ENCODE measurements around the gene SLC7A8. TPM values are rescaled to one million over a fixed set of nuclear protein-coding genes. Genes with fewer than 3 reads are reported as not detected.

The SLC7A8 gene
- total RNA-seq, 2 donors from 2014 or later = 1.2 to 1.9 TPM

GRCh38 chr14:23147676-23148075 is 35.8 kb downstream of the SLC7A8 start:
- Mint-ChIP-seq H3K27ac (peak overlapping the region in 1 of 2 donors; percentile 20), H3K9me3 (no peaks in the 10 kb centered on the region), H3K36me3 (no peaks in the 10 kb centered on the region)
- ATAC-seq = no peak
- no peak for DNase-seq (ENCODE audit: low spot score in 2 of 2)

DNA sequence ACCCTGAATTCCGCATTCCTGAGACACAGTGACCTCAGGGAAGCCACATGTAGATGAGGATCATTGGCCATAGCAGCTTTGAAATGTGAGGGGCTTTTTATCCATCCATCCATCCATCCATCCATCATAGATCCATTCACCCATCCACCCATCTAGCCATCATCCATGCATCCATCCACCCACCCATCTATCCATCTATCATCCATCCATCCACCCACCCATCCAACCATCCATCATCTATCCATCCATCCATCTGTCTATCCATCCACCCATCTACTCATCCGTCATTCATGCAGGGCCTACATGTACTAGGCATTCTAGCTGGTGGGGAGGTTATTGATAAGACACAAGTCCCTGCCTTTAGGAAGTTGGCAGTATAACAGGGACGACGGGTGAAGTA is 36.5 kb downstream of the SLC7A8 start:
- H3K27ac Mint-ChIP-seq = peak overlapping the region in 1 of 2 donors; percentile 20
- no peaks in the 10 kb centered on the region for H3K36me3 Mint-ChIP-seq
- ATAC-seq (no peak), DNase-seq (ENCODE audit: low spot score in 2 of 2) (no peak)
- no peaks in the 10 kb centered on the region for H3K9me3 Mint-ChIP-seq

DNA sequence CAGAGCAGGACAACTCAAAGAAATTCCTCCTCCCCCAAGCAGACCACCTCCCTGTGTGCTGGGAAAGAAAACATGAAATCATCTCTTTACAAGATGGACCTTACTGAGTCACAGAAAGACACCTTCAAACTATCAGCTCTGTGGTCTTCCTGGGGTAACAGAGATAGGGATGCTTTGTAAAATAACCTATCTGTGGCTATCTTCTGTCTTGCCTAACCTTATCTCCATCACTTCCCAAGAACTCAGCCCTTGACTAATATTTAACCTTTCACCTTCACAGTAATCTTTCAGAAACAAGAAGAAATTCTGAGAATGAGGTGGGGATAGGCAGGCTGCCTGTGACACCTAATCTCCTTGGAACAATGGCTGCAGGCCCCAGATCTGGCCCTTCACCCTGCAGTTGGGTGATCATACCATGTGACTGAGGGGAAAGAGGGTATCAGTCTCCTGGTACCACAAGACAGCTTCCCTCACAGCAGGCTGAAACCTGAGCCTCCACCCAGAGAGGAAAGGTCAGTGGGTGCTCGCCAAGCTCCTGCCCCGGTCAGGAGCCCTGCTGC is 37.0 kb downstream of the SLC7A8 start:
- peak in 1 of 2 donors; percentile 56 for ATAC-seq
- H3K9me3 Mint-ChIP-seq = no peaks in the 10 kb centered on the region
- no peaks in the 10 kb centered on the region for H3K36me3 Mint-ChIP-seq
- peak overlapping the region in 1 of 2 donors; percentile 20 for H3K27ac Mint-ChIP-seq
- DNase-seq (ENCODE audit: low spot score in 2 of 2) = no peak

- ATAC-seq = no peak
Observed at GRCh38 chr14:23145794-23146350, 37.6 kb downstream of the SLC7A8 start.

DNA sequence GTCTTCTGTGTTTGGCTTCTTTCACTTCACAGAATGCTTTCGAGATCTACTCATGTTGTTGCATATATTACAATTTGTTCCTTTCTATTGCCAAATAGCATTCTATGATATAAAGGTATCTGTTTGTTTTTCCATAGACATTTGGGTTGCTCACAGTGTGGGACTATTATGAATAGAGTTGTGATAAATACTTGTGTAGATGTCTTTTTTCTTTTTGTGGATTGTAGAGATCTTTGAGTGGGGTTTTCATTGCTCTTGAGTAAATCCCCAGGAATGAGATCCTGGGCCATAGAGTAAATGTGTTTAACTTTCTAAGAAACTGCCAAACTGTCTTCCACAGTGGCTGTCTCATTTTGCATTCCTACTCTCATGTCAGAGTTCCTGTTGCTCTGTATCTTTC is 39.5 kb downstream of the SLC7A8 start:
- Mint-ChIP-seq H3K27ac (no peak overlapping the region), H3K9me3 (no peaks in the 10 kb centered on the region), H3K36me3 (no peaks in the 10 kb centered on the region)
- DNase-seq (ENCODE audit: low spot score in 2 of 2) = no peak
- no peak for ATAC-seq

More at GRCh38 chr14:23145794-23146350, 37.6 kb downstream of the SLC7A8 start:
- Mint-ChIP-seq H3K9me3 (no peaks in the 10 kb centered on the region), H3K27ac (peak overlapping the region in 1 of 2 donors; percentile 38), H3K36me3 (no peaks in the 10 kb centered on the region)
- DNase-seq (ENCODE audit: low spot score in 2 of 2) = no peak

- no peaks in the 10 kb centered on the region for H3K36me3 Mint-ChIP-seq
- H3K27ac Mint-ChIP-seq = no peak overlapping the region
- DNase-seq (ENCODE audit: low spot score in 2 of 2) = no peak
- H3K9me3 Mint-ChIP-seq = no peaks in the 10 kb centered on the region
- no peak for ATAC-seq
Observed at GRCh38 chr14:23142826-23143225, 40.6 kb downstream of the SLC7A8 start.

GRCh38 chr14:23141706-23142444 is 41.6 kb downstream of the SLC7A8 start:
- H3K27ac Mint-ChIP-seq = peak overlapping the region in 1 of 2 donors; percentile 24
- no peaks in the 10 kb centered on the region for H3K9me3 Mint-ChIP-seq
- no peaks in the 10 kb centered on the region for H3K36me3 Mint-ChIP-seq
- ATAC-seq (no peak), DNase-seq (ENCODE audit: low spot score in 2 of 2) (no peak)

DNA sequence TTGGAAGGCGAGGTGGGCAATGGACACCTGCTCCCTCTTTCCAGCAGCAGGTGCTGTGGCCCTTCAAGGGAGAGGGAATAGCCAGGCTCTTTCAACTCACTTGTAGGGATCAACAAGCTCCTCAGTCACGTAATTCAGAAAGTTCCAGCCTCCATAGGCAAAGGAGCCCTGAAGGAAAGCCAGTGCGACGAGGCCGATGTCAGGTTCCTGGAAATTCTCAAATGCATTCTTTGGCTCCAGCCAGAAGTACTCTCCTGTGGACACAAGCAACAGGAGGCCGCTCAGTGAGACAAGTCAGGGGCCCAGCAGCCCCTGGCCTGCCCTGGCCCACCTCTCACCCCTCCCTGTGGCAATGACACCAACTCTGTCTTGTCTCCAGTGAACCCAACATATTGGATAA is 43.1 kb downstream of the SLC7A8 start:
- ATAC-seq = no peak
- H3K27ac Mint-ChIP-seq = no peak overlapping the region

GRCh38 chr14:23139874-23140273 is 43.6 kb downstream of the SLC7A8 start:
- no peaks in the 10 kb centered on the region for H3K9me3 Mint-ChIP-seq

More for the DNA sequence above, 43.1 kb downstream of the SLC7A8 start:
- Mint-ChIP-seq H3K36me3 (no peaks in the 10 kb centered on the region), H3K9me3 (no peaks in the 10 kb centered on the region)
- no peak for DNase-seq (ENCODE audit: low spot score in 2 of 2)

GRCh38 chr14:23137813-23138535 is 45.5 kb downstream of the SLC7A8 start:
- Mint-ChIP-seq H3K27ac (no peak overlapping the region), H3K36me3 (no peaks in the 10 kb centered on the region), H3K9me3 (no peaks in the 10 kb centered on the region)
- DNase-seq (ENCODE audit: low spot score in 2 of 2) = no peak
- ATAC-seq = no peak

More at GRCh38 chr14:23139874-23140273, 43.6 kb downstream of the SLC7A8 start:
- DNase-seq (ENCODE audit: low spot score in 2 of 2) (no peak), ATAC-seq (no peak)
- Mint-ChIP-seq H3K27ac (peak overlapping the region in 1 of 2 donors; percentile 50), H3K36me3 (no peaks in the 10 kb centered on the region)

DNA sequence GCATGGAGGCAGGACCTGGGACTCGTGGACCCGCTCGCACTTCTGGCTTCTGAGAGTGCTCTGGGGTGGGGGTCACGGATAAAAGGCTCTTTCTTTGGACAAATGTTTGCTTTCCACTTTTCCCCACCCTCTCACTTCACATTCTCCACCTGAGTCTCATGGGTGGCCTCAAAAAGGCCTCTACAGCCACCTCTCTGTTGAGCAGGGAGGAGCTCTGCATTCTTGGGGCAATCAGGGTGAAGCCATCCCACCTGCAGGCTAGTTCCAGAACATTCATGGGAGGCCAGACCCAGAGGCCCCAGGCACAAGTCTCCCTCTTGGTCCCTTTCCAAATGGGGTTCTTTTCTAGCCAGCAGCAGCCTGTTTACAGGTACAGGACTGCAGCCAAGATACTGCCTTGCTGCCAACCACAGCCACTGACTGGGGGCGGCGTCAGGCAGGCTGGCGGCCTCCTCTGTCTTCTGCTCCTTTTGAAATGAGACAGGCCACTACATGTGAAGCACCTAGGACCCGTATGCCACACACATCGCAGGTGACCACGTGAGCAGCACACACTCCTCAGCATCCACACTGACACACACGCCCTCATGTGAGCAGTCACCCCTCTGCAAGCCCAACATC is 46.2 kb downstream of the SLC7A8 start:
- ATAC-seq (no peak), DNase-seq (ENCODE audit: low spot score in 2 of 2) (no peak)
- Mint-ChIP-seq H3K36me3 (no peaks in the 10 kb centered on the region), H3K27ac (no peak overlapping the region), H3K9me3 (no peaks in the 10 kb centered on the region)

DNA sequence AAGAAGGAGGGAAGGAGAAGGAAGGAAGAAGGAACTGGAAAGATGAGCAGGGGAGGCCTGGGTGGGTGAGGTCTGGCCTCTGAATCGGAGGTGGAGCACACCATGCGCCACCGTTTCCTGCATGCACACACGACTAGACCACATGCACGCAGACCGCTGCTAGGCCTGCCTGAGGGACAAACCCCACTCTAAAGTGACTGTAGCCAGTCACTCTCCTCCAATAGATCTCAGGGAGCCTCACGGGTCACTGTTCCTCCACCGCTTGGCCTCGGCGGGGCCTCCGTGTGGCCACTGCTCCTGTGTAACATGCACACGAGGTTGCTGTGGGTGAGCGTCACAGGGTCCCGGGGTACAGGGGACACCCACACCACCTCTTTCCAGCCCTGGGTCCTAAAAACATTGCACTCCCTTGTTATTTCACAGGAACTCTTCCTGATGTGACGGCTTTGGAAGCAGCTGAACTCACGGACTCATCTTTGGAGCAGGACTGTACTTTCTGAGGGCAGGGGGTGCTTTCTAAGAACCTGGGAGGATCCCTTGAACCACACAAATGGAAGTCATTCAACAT is 46.8 kb downstream of the SLC7A8 start:
- Mint-ChIP-seq H3K27ac (no peak overlapping the region), H3K9me3 (no peaks in the 10 kb centered on the region), H3K36me3 (no peaks in the 10 kb centered on the region)
- DNase-seq (ENCODE audit: low spot score in 2 of 2) (no peak), ATAC-seq (no peak)

- no peak for DNase-seq (ENCODE audit: low spot score in 2 of 2)
- ATAC-seq = no peak
- no peaks in the 10 kb centered on the region for H3K36me3 Mint-ChIP-seq
- H3K9me3 Mint-ChIP-seq = no peaks in the 10 kb centered on the region
- no peak overlapping the region for H3K27ac Mint-ChIP-seq
Observed at GRCh38 chr14:23132970-23133369, 50.5 kb downstream of the SLC7A8 start.

GRCh38 chr14:23131482-23131881 is 52.0 kb downstream of the SLC7A8 start:
- Mint-ChIP-seq H3K27ac (no peak overlapping the region), H3K9me3 (no peaks in the 10 kb centered on the region), H3K36me3 (no peaks in the 10 kb centered on the region)
- ATAC-seq (no peak), DNase-seq (ENCODE audit: low spot score in 2 of 2) (no peak)

GRCh38 chr14:23130871-23131270 is 52.6 kb downstream of the SLC7A8 start:
- Mint-ChIP-seq H3K9me3 (no peaks in the 10 kb centered on the region), H3K27ac (no peak overlapping the region), H3K36me3 (no peaks in the 10 kb centered on the region)
- DNase-seq (ENCODE audit: low spot score in 2 of 2) (no peak), ATAC-seq (no peak)

DNA sequence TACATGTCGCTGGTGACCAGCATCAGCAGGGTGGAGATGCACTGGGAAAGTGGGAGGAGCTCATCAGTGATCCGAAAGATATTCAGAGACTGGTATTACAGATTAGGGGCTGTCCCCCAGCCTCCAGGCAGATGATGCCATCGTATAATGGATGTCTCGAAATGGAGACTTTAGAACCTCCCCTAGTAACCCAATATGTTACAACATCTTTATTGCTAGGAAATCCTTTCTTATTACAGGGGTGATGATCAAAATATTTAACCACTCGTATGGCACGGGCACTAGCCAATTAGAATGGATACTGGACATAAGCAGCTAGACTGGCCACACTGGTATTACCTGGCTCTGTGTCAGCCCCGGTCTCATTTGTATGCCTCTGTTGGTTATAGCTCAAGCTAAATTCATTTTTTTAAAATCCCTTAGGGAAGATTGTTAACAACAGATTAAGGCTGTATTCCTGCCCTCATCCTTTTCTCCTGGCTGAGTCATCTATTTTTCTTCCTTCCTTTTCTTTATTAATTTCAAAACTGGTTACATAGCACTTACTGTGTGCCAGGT is 53.6 kb downstream of the SLC7A8 start:
- no peak overlapping the region for H3K27ac Mint-ChIP-seq
- ATAC-seq (no peak), DNase-seq (ENCODE audit: low spot score in 2 of 2) (no peak)
- H3K36me3 Mint-ChIP-seq = no peaks in the 10 kb centered on the region
- H3K9me3 Mint-ChIP-seq = no peaks in the 10 kb centered on the region

All from activated naive CD4-positive, alpha-beta T cell treated with anti-CD3 and anti-CD28 coated beads, Interleukin-2, amount 50 U/mL, for 72 hours (primary cell).